ENCODE data around the gene PTPRF. TPM values are rescaled to one million over a fixed set of nuclear protein-coding genes. Genes with fewer than 3 reads are reported as not detected.

The PTPRF gene
- polyA plus RNA-seq, 1 experiment: 97.0 TPM

GRCh38 chr1:43598622-43599021 lies 67.9 kb downstream of the PTPRF start:
- no peak overlapping the region for H3K4me3 ChIP-seq (ENCODE audit: low read depth, low read length)
- H3K27me3 ChIP-seq (ENCODE audit: control insufficient read depth, insufficient read depth, low read length): no peaks in the 10 kb centered on the region
- no peak for TF ChIP-seq CTCF (IDR thresholded peaks at IDR 0.05; ENCODE audit: insufficient read depth, low read depth, low read length)
- POLR2A ChIA-PET: no interaction called here
- H3K36me3 ChIP-seq (ENCODE audit: control insufficient read depth, insufficient read depth, low read length): peaks cover 33% of the 10 kb centered on the region
- CTCF ChIA-PET: no interaction called here
- no peak for DNase-seq (ENCODE audit: low read depth)

- peaks cover 41% of the 10 kb centered on the region for H3K36me3 ChIP-seq (ENCODE audit: control insufficient read depth, insufficient read depth, low read length)
- POLR2A ChIA-PET: no interaction called here
- no peaks in the 10 kb centered on the region for H3K27me3 ChIP-seq (ENCODE audit: control insufficient read depth, insufficient read depth, low read length)
- no peak overlapping the region for H3K4me3 ChIP-seq (ENCODE audit: low read depth, low read length)
- no peak for DNase-seq (ENCODE audit: low read depth)
- TF ChIP-seq CTCF (IDR thresholded peaks at IDR 0.05; ENCODE audit: insufficient read depth, low read depth, low read length): no peak
- CTCF ChIA-PET: no interaction called here
These were observed 69.6 kb downstream of the PTPRF start for GRCh38 chr1:43600033-43601020.

GRCh38 chr1:43602990-43603389 lies 72.3 kb downstream of the PTPRF start:
- ChIA-PET POLR2A (no interaction called here), CTCF (no interaction called here)
- DNase-seq (ENCODE audit: low read depth): no peak
- peaks cover 54% of the 10 kb centered on the region for H3K36me3 ChIP-seq (ENCODE audit: control insufficient read depth, insufficient read depth, low read length)
- no peak for TF ChIP-seq CTCF (IDR thresholded peaks at IDR 0.05; ENCODE audit: insufficient read depth, low read depth, low read length)
- H3K27me3 ChIP-seq (ENCODE audit: control insufficient read depth, insufficient read depth, low read length): no peaks in the 10 kb centered on the region
- no peak overlapping the region for H3K4me3 ChIP-seq (ENCODE audit: low read depth, low read length)

GRCh38 chr1:43604192-43604591 lies 73.5 kb downstream of the PTPRF start:
- POLR2A ChIA-PET: no interaction called here
- Histone ChIP-seq H3K4me3 (ENCODE audit: low read depth, low read length) (no peak overlapping the region), H3K36me3 (ENCODE audit: control insufficient read depth, insufficient read depth, low read length) (peaks cover 53% of the 10 kb centered on the region), H3K27me3 (ENCODE audit: control insufficient read depth, insufficient read depth, low read length) (no peaks in the 10 kb centered on the region)
- TF ChIP-seq CTCF (IDR thresholded peaks at IDR 0.05; ENCODE audit: insufficient read depth, low read depth, low read length): no peak
- DNase-seq (ENCODE audit: low read depth): no peak
- CTCF ChIA-PET: no interaction called here

GRCh38 chr1:43605157-43605556 lies 74.5 kb downstream of the PTPRF start:
- peaks cover 57% of the 10 kb centered on the region for H3K36me3 ChIP-seq (ENCODE audit: control insufficient read depth, insufficient read depth, low read length)
- no peaks in the 10 kb centered on the region for H3K27me3 ChIP-seq (ENCODE audit: control insufficient read depth, insufficient read depth, low read length)
- ChIA-PET POLR2A (no interaction called here), CTCF (no interaction called here)
- no peak for TF ChIP-seq CTCF (IDR thresholded peaks at IDR 0.05; ENCODE audit: insufficient read depth, low read depth, low read length)
- H3K4me3 ChIP-seq (ENCODE audit: low read depth, low read length): no peak overlapping the region
- no peak for DNase-seq (ENCODE audit: low read depth)

Measured in BJ (cell line).